Measurements from ENCODE around the gene SDHA.

DNA sequence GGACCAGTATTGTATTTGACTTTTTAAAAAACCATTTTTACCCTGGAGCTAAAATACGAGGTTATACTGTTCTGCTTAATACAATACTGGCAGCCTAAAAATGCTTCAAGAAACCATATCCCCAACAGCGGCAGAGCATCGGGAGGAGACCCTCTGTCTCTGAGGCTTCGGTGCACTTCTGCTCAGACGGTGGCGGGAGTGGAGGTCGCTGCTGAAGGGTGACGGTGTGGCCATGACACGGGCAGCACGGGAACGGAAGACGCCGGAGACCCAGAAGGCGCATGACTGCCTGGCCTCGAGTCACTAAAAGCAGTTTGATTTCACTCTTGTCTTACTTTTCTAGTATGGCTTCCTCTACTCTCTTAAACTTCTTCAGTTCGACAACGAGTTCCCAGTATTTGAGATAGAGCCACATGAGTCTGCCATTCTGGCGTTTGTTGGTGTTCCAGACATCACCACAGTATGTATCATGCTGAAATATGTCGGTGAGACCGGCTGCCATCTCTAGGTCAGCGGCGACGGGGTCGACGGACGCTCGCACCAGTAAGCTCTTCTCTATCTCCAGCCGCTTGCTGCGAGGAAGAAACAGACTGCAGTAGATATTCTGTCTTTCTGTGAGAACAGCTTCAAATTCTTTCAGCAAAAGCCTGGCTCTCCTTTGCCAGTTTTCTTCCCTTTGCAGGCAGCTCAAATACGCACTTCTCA is 13.0 kb upstream of the SDHA start:
- TF ChIP-seq POLR2A (IDR thresholded peaks at IDR 0.05; ENCODE audit: low read length) (no peak), GATA1 (IDR thresholded peaks at IDR 0.05; ENCODE audit: low read depth, low read length) (no peak)
